Measurements from ENCODE around the gene NADK2. TPM values are rescaled to one million over a fixed set of nuclear protein-coding genes. Genes with fewer than 3 reads are reported as not detected.

The NADK2 gene
- total and polyA plus RNA-seq, 4 donors = 73.6 to 178 (median 88.0) TPM

DNA sequence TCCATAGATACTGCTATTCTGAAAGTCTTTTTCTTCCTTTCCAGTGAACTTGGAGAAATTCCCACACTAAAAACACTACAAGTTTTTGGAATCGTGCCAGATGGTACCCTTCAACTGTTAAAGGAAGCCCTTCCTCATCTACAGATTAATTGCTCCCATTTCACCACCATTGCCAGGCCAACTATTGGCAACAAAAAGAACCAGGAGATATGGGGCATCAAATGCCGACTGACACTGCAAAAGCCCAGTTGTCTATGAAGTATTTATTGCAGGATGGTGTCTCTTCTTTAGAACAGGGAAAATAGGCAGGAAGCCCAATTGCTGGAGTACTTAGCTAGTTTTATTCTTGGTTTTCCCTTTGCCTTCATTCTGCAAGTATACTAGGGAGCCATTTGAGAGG lies 60.0 kb downstream of the NADK2 start:
- Histone ChIP-seq H3K9ac (ENCODE audit: low read depth in 1 of 2, low read length in 2 of 2) (no peak overlapping the region), H3K36me3 (ENCODE audit: control insufficient read depth in 4 of 4, insufficient read depth in 3 of 4, low read depth in 1 of 4, low read length in 3 of 4) (peaks cover 0 to 3% (median 0%) of the 10 kb centered on the region in 4 donors), H3K27me3 (ENCODE audit: control insufficient read depth in 4 of 4, insufficient read depth in 4 of 4, low read length in 3 of 4) (no peaks in the 10 kb centered on the region), H3K4me1 (ENCODE audit: control insufficient read depth in 4 of 4, insufficient read depth in 4 of 4, low read length in 3 of 4) (peaks cover 11 to 45% (median 41%) of the 10 kb centered on the region in 4 donors), H3K27ac (ENCODE audit: low read depth in 1 of 2, low read length in 2 of 2) (peak overlapping the region; percentile 67 to 68), H3K9me3 (ENCODE audit: control insufficient read depth in 4 of 4, low read length in 3 of 4) (no peaks in the 10 kb centered on the region), H3K4me3 (ENCODE audit: low read depth in 1 of 3, low read length in 3 of 3) (no peak overlapping the region)
- 37% methylated on average over 2 of the region's 2 CpGs for WGBS
- TF ChIP-seq HNF4A (conservative IDR thresholded peaks at IDR 0.05) = no peak
- TF ChIP-seq HNF4G (IDR thresholded peaks at IDR 0.05) = no peak
- no peak for TF ChIP-seq RXRA (IDR thresholded peaks at IDR 0.05)
- TF ChIP-seq FOXA2 (IDR thresholded peaks at IDR 0.05) = no peak
- no peak for TF ChIP-seq TAF1 (conservative IDR thresholded peaks at IDR 0.05)
- TF ChIP-seq, protein P1, sequence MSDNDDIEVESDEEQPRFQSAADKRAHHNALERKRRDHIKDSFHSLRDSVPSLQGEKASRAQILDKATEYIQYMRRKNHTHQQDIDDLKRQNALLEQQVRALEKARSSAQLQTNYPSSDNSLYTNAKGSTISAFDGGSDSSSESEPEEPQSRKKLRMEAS (IDR thresholded peaks at IDR 0.05) = no peak
- no peak for TF ChIP-seq GABPA (IDR thresholded peaks at IDR 0.05 in 1 of 2, conservative IDR thresholded peaks at IDR 0.05 in 1 of 2)
- TF ChIP-seq NR2F2 (IDR thresholded peaks at IDR 0.05) = no peak
- TF ChIP-seq, protein P2, sequence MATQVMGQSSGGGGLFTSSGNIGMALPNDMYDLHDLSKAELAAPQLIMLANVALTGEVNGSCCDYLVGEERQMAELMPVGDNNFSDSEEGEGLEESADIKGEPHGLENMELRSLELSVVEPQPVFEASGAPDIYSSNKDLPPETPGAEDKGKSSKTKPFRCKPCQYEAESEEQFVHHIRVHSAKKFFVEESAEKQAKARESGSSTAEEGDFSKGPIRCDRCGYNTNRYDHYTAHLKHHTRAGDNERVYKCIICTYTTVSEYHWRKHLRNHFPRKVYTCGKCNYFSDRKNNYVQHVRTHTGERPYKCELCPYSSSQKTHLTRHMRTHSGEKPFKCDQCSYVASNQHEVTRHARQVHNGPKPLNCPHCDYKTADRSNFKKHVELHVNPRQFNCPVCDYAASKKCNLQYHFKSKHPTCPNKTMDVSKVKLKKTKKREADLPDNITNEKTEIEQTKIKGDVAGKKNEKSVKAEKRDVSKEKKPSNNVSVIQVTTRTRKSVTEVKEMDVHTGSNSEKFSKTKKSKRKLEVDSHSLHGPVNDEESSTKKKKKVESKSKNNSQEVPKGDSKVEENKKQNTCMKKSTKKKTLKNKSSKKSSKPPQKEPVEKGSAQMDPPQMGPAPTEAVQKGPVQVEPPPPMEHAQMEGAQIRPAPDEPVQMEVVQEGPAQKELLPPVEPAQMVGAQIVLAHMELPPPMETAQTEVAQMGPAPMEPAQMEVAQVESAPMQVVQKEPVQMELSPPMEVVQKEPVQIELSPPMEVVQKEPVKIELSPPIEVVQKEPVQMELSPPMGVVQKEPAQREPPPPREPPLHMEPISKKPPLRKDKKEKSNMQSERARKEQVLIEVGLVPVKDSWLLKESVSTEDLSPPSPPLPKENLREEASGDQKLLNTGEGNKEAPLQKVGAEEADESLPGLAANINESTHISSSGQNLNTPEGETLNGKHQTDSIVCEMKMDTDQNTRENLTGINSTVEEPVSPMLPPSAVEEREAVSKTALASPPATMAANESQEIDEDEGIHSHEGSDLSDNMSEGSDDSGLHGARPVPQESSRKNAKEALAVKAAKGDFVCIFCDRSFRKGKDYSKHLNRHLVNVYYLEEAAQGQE (IDR thresholded peaks at IDR 0.05) = no peak
- no peak for TF ChIP-seq FOXA1 (IDR thresholded peaks at IDR 0.05)
- TF ChIP-seq RAD21 (IDR thresholded peaks at IDR 0.05) = no peak
- TF ChIP-seq YY1 (IDR thresholded peaks at IDR 0.05) = no peak
- no peak for DNase-seq (ENCODE audit: low spot score)

- WGBS = 39% methylated on average over 2 of the region's 2 CpGs
- Histone ChIP-seq H3K36me3 (ENCODE audit: control insufficient read depth in 4 of 4, insufficient read depth in 3 of 4, low read depth in 1 of 4, low read length in 3 of 4) (peaks cover 0 to 3% (median 0%) of the 10 kb centered on the region in 4 donors), H3K9me3 (ENCODE audit: control insufficient read depth in 4 of 4, low read length in 3 of 4) (no peaks in the 10 kb centered on the region), H3K4me1 (ENCODE audit: control insufficient read depth in 4 of 4, insufficient read depth in 4 of 4, low read length in 3 of 4) (peaks cover 11 to 51% (median 43%) of the 10 kb centered on the region in 4 donors), H3K27me3 (ENCODE audit: control insufficient read depth in 4 of 4, insufficient read depth in 4 of 4, low read length in 3 of 4) (no peaks in the 10 kb centered on the region), H3K4me3 (ENCODE audit: low read depth in 1 of 3, low read length in 3 of 3) (peak overlapping the region in 2 of 3 donors; percentile 14 to 35), H3K9ac (ENCODE audit: low read depth in 1 of 2, low read length in 2 of 2) (peak overlapping the region in 1 of 2 donors; percentile 40), H3K27ac (ENCODE audit: low read depth in 1 of 2, low read length in 2 of 2) (peak overlapping the region; percentile 67 to 70)
- TF ChIP-seq FOXA1 (IDR thresholded peaks at IDR 0.05) (peak; percentile 83), TAF1 (conservative IDR thresholded peaks at IDR 0.05) (no peak), CTCF (IDR thresholded peaks at IDR 0.05; ENCODE audit: low read depth, low read length, missing input control) (no peak), JUND (IDR thresholded peaks at IDR 0.05) (peak; percentile 78 to 86), GABPA (IDR thresholded peaks at IDR 0.05 in 1 of 2, conservative IDR thresholded peaks at IDR 0.05 in 1 of 2) (no peak), HNF4G (IDR thresholded peaks at IDR 0.05) (peak; percentile 80), ATF3 (IDR thresholded peaks at IDR 0.05) (peak; percentile 40), RAD21 (IDR thresholded peaks at IDR 0.05) (peak; percentile 37 to 54), RXRA (IDR thresholded peaks at IDR 0.05) (peak; percentile 65 to 78), HNF4A (conservative IDR thresholded peaks at IDR 0.05) (peak; percentile 95 to 96), NR2F2 (IDR thresholded peaks at IDR 0.05) (no peak), YY1 (IDR thresholded peaks at IDR 0.05) (peak; percentile 52), FOXA2 (IDR thresholded peaks at IDR 0.05) (peak; percentile 90), EGR1 (IDR thresholded peaks at IDR 0.05; ENCODE audit: low read depth in 2 of 2) (no peak), SP1 (IDR thresholded peaks at IDR 0.05) (peak; percentile 86)
- TF ChIP-seq, protein P2 (IDR thresholded peaks at IDR 0.05) = peak; percentile 83
- TF ChIP-seq, protein P3, sequence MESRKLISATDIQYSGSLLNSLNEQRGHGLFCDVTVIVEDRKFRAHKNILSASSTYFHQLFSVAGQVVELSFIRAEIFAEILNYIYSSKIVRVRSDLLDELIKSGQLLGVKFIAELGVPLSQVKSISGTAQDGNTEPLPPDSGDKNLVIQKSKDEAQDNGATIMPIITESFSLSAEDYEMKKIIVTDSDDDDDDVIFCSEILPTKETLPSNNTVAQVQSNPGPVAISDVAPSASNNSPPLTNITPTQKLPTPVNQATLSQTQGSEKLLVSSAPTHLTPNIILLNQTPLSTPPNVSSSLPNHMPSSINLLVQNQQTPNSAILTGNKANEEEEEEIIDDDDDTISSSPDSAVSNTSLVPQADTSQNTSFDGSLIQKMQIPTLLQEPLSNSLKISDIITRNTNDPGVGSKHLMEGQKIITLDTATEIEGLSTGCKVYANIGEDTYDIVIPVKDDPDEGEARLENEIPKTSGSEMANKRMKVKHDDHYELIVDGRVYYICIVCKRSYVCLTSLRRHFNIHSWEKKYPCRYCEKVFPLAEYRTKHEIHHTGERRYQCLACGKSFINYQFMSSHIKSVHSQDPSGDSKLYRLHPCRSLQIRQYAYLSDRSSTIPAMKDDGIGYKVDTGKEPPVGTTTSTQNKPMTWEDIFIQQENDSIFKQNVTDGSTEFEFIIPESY (IDR thresholded peaks at IDR 0.05) = peak; percentile 87
- TF ChIP-seq, protein P1 (IDR thresholded peaks at IDR 0.05) = peak; percentile 72
- DNase-seq (ENCODE audit: low spot score) = no peak
Measured at GRCh38 chr5:36180556-36181350, 61.0 kb downstream of the NADK2 start.
